ENCODE results near the gene HABP4. TPM values are rescaled to one million over a fixed set of nuclear protein-coding genes. Genes with fewer than 3 reads are reported as not detected.

HABP4 gene
- total and polyA plus RNA-seq, 9 of the 15 experiments (the other 6 are each of a cell fraction or from before 2014, with no cell fraction given) = 0.38 to 2.4 (median 1.9) TPM

- TF ChIP-seq EP300 (IDR thresholded peaks at IDR 0.05; ENCODE audit: low read length) = 0 out of 2 replicates have a peak, but pooled peaks have one; percentile 23
- TF ChIP-seq ATF4 (CRISPR knock-in tag; IDR thresholded peaks at IDR 0.05) = peak; percentile 34; the same call in 1 of the 2 replicates
- 0 out of 2 replicates have a peak, but pooled peaks have one; percentile 19 for TF ChIP-seq ELF4 (CRISPR knock-in tag; IDR thresholded peaks at IDR 0.05)
- TF ChIP-seq MTA3 (IDR thresholded peaks at IDR 0.05; ENCODE audit: borderline replicate concordance) = peak; percentile 46; the same call in 1 of the 2 replicates
- peak; percentile 96 for TF ChIP-seq CXXC5 (CRISPR knock-in tag; IDR thresholded peaks at IDR 0.05)
- peak; percentile 44; the same call in 1 of the 2 replicates for TF ChIP-seq ZNF79 (CRISPR knock-in tag; IDR thresholded peaks at IDR 0.05; ENCODE audit: low read depth)
- peak in 2 of 3 experiments; percentile 7 to 36 for TF ChIP-seq YY1 (IDR thresholded peaks at IDR 0.05; ENCODE audit: borderline replicate concordance in 1 of 3, control insufficient read depth in 1 of 3, extremely low read depth in 1 of 3, insufficient read depth in 3 of 3, insufficient read length in 1 of 3, insufficient replicate concordance in 2 of 3, low read depth in 1 of 3, low read length in 2 of 3)
- peak; percentile 90 for TF ChIP-seq ARID4B (CRISPR knock-in tag; IDR thresholded peaks at IDR 0.05)
- no peak for TF ChIP-seq CHD7 (IDR thresholded peaks at IDR 0.05; ENCODE audit: low read depth, low read length)
Measured at GRCh38 chr9:96417051-96417586, 32.9 kb upstream of the HABP4 start (continued).
